Heart right ventricle (tissue), 16 donors: ENCODE results near the gene NKX2-3. TPM values are rescaled to one million over a fixed set of nuclear protein-coding genes. Genes with fewer than 3 reads are reported as not detected.

Experiments
- ATAC-seq, 8 donors: fragments of 200-7000 bp; cut with Tn5 transposase; one replicate each; pipeline ENCODE4 v1.9.1; 2020; ENCODE audit warnings: mild to moderate bottlenecking in 8 of 8, moderate library complexity in 8 of 8, moderate number of reproducible peaks in 1 of 8
- DNase-seq, 2 donors: peaks; one replicate each; pipeline ENCODE4 v3.0.0-alpha.2; 2020
- H3K27ac ChIP-seq, 10 donors: fragments of 200-600 bp; sonication (generic) in 2 of 10; one replicate each; pipeline versions ENCODE4 v1.5.0 to v1.8.0; 2020 to 2022; ENCODE audit warnings: mild to moderate bottlenecking in 3 of 10
- H3K27me3 ChIP-seq, 7 donors: fragments of 200-600 bp; one replicate each; pipeline ENCODE4 v1.8.0; 2021 to 2022; ENCODE audit warnings: mild to moderate bottlenecking in 2 of 7
- H3K36me3 ChIP-seq, 9 donors: fragments of 200-600 bp; sonication (generic) in 1 of 9; one replicate each; pipeline versions ENCODE4 v1.5.0 to v1.8.0; 2020 to 2022; ENCODE audit warnings: mild to moderate bottlenecking in 2 of 9
- H3K4me1 ChIP-seq, 9 donors: fragments of 200-600 bp; sonication (generic) in 1 of 9; one replicate each; pipeline versions ENCODE4 v1.5.0 to v1.8.0; 2020 to 2022; ENCODE audit warnings: mild to moderate bottlenecking in 4 of 9
- H3K4me3 ChIP-seq, 10 donors: fragments of 200-600 bp; sonication (generic) in 2 of 10; one replicate each; pipeline versions ENCODE4 v1.5.0 to v1.8.0; 2020 to 2022; ENCODE audit warnings: mild to moderate bottlenecking in 7 of 10, moderate library complexity in 2 of 10
- H3K9me3 ChIP-seq, 11 donors: fragments of 200-600 bp in 10 of 11; sonication (generic) in 2 of 11; one replicate each; pipeline versions ENCODE4 v1.5.0 to v1.8.0; 2013 to 2022; ENCODE audit warnings: mild to moderate bottlenecking in 2 of 11, control low read depth in 1 of 11, moderate library complexity in 1 of 11
- CTCF ChIP-seq, 9 donors: fragments of 200-600 bp; sonication (generic) in 2 of 9; IDR thresholded peaks; one replicate each; pipeline versions ENCODE4 v1.5.0 to v1.8.0; 2021 to 2022; ENCODE audit warnings: antibody characterized with exemption in 9 of 9, mild to moderate bottlenecking in 5 of 9, moderate library complexity in 1 of 9
- WGBS, 2 donors: extraction: QIAGEN DNeasy Blood & Tissue Kit; methylation state at CpG; one replicate each; pipeline ENCODE4 v1.1.7; 2013; ENCODE audit warnings: inconsistent platforms in 1 of 2; 5-methylcytosine and 5-hydroxymethylcytosine counted together
- intact Hi-C, 10 donors: fragments of 100-400 bp; cut with DNase I; formaldehyde crosslinking; loops; one replicate each; pipeline versions ENCODE4 v1.11.1 to v1.14.2; 2022
- polyA plus RNA-seq, 2 donors: library from polyadenylated mRNA; stranded (reverse); fragments of 200-250 nt; gene quantifications; one replicate each; pipeline ENCODE4 v1.2.3, GENCODE V29; 2013
- total RNA-seq, 10 donors: library from RNA; stranded (reverse); fragmentation: NEBNext Ultra II Directional in 3 of 10; extraction: Animal tissue kit (Norgen Biotek cat#: 25700) in 3 of 10; gene quantifications; one replicate each; pipeline versions ENCODE4 v1.2.1 to v1.2.4, GENCODE V29; 2021 to 2023
- donor health status: Arrhythmogenic right ventricular cardiomyopathy.
- donor health status: ischemic (EF 13 %, LVEDD 7.1; RV severe dilation, severe dysfunction).
- donor health status: healthy with polysubstance abuse.
- donor health status: DM: no; HTN: yes; CAD: no.
- donor health status: DM: no; HTN: no; CAD: no.
- donor health status: ischemic (EF 25% LVEDD 6.9; RV normal size, moderate dysfunction).
- donor health status: ischemic (EF 25% LVEDD 5.7; RV mildly dilated, moderate dysfunction).
- donor health status: healthy.
- donor health status: DM: yes; HTN: yes; CAD: no.
- donor health status: Ischemic cardiomyopathy.
- donor health status: ischemic (EF 35%, LVEDD 5.7; RV mildly dilated, moderate dysfunction).
- donor health status: nonischemic (EF 11% LVEDD 7.7; RV severe dilation, severe dysfunction).
- donor health status: DM: yes; HTN: yes; CAD: no.
- donor health status: PGD.
- donor health status: ischemic (EF 29% LVEDD 5.4; RV normal size, mild dysfunction).
- donor health status: nonischemic (EF 23%, LVEDD 6.1; RV moderate dilation, normal function).

The NKX2-3 gene
- total and polyA plus RNA-seq, 12 donors = not detected

GRCh38 chr10:99531696-99532593 lies 797 bp upstream of the NKX2-3 start:
- intact Hi-C loops = no loop called here
- Histone ChIP-seq H3K27me3 (peaks cover 68 to 100% (median 99%) of the 10 kb centered on the region in 7 donors), H3K27ac (no peak overlapping the region), H3K36me3 (no peaks in the 10 kb centered on the region), H3K4me3 (no peak overlapping the region), H3K4me1 (peaks cover 5 to 75% (median 45%) of the 10 kb centered on the region in 9 donors), H3K9me3 (no peaks in the 10 kb centered on the region)
- ATAC-seq (no peak), DNase-seq (no peak)
- whole genome bisulfite sequencing, 2 donors = 40 to 42% methylated on average over 25 of the region's 25 CpGs
- no peak for TF ChIP-seq CTCF (IDR thresholded peaks at IDR 0.05)

GRCh38 chr10:99533496-99534449 lies 1.0 kb downstream of the NKX2-3 start:
- Histone ChIP-seq H3K4me3 (no peak overlapping the region), H3K27me3 (peaks cover 71 to 100% (median 99%) of the 10 kb centered on the region in 7 donors), H3K36me3 (no peaks in the 10 kb centered on the region), H3K4me1 (peaks cover 5 to 68% (median 50%) of the 10 kb centered on the region in 9 donors), H3K9me3 (no peaks in the 10 kb centered on the region), H3K27ac (no peak overlapping the region)
- DNase-seq (no peak), ATAC-seq (no peak)
- 8 to 9% methylated on average over 38 of the region's 38 CpGs for WGBS, 2 donors
- intact Hi-C loops = no loop called here
- TF ChIP-seq CTCF (IDR thresholded peaks at IDR 0.05) = no peak

- peaks cover 5 to 64% (median 50%) of the 10 kb centered on the region in 9 donors for H3K4me1 ChIP-seq
- H3K4me3 ChIP-seq = peak overlapping the region in 6 of 10 donors; percentile 18 to 42 (median 34)
- no peaks in the 10 kb centered on the region for H3K36me3 ChIP-seq
- ATAC-seq = no peak
- no peak for TF ChIP-seq CTCF (IDR thresholded peaks at IDR 0.05)
- intact Hi-C loops = no loop called here
- H3K27ac ChIP-seq = no peak overlapping the region
- peaks cover 74 to 100% (median 99%) of the 10 kb centered on the region in 7 donors for H3K27me3 ChIP-seq
- DNase-seq = no peak
- H3K9me3 ChIP-seq = no peaks in the 10 kb centered on the region
- 8 to 9% methylated on average over 26 of the region's 26 CpGs for WGBS, 2 donors
Measured at GRCh38 chr10:99534450-99534938, 1.8 kb downstream of the NKX2-3 start.
